HCT116 (cell line): Measurements from ENCODE around the gene PHC3. TPM values are rescaled to one million over a fixed set of nuclear protein-coding genes. Genes with fewer than 3 reads are reported as not detected.

Experiments used
- ATAC-seq: fragments of 200-7000 bp; cut with Tn5 transposase; 2 replicates; pipeline ENCODE4 v1.9.1; 2020; ENCODE audit warnings: mild to moderate bottlenecking, moderate library complexity
- BruUV-seq: library from RNA; stranded (reverse); fragments of 400-500 nt; replicated peaks from 2 replicates; lab custom pipeline; 2021; lab: Mats Ljungman, UMichigan
- CTCF ChIA-PET: fragments of 300-600 bp; sonication (Branson Sonifier 250); formaldehyde crosslinking; loops from one replicate; lab custom pipeline; 2021; ENCODE audit warnings: antibody characterized with exemption; lab: Charles Lee
- POLR2A ChIA-PET: fragments of 300-600, 350-600 bp; sonication (Branson Sonifier 250); formaldehyde crosslinking; loops from one replicate; lab custom pipeline; 2021; ENCODE audit warnings: antibody characterized with exemption; lab: Charles Lee
- RAD21 ChIA-PET, 2 experiments: fragments of 300-600 bp; sonication (Branson Sonifier 250); formaldehyde crosslinking; loops; one replicate each; lab custom pipeline; 2023; ENCODE audit warnings: low total read pairs in 2 of 2; ENCODE audit not compliant: uncharacterized antibody in 2 of 2, unreplicated experiment in 2 of 2, low non-redundant PET in 1 of 2; lab: Charles Lee
- DNase-seq: peaks from one replicate; pipeline ENCODE4 v3.0.0-alpha.2; 2010; ENCODE audit warnings: low read depth, low spot score
- H2AFZ ChIP-seq: fragments of 200-600 bp; shearing (Covaris generic), sonication (generic); 2 replicates; pipeline ENCODE4 v1.6.1; 2017; ENCODE audit warnings: low read depth, mixed run types, mixed read lengths, antibody characterized with exemption, low read length; ENCODE audit not compliant: poor library complexity, severe bottlenecking
- H3K27ac ChIP-seq: 2 replicates; pipeline ENCODE4 v1.5.1; 2012; ENCODE audit warnings: low read depth, low read length
- H3K27me3 ChIP-seq: fragments of 200-600 bp; sonication (generic); 2 replicates; pipeline ENCODE4 v1.6.1; 2016; ENCODE audit warnings: mixed run types, low read length, mixed read lengths; ENCODE audit not compliant: insufficient read depth
- H3K36me3 ChIP-seq, 2 experiments: fragments of 200-500 bp in 1 of 2; fragments of 200-600 bp in 1 of 2; sonication (Bioruptor generic) in 1 of 2; sonication (generic) in 1 of 2; 2 replicates each; pipeline versions ENCODE4 v1.5.1 to v1.6.1; 2014 to 2016; ENCODE audit warnings: low read length in 2 of 2, inconsistent platforms in 1 of 2, mixed read lengths in 1 of 2, mixed run types in 1 of 2; ENCODE audit not compliant: insufficient read depth in 2 of 2, control insufficient read depth in 1 of 2
- H3K4me1 ChIP-seq, 2 experiments: fragments of 200-600 bp in 1 of 2; sonication (generic) in 1 of 2; 2 replicates each; pipeline versions ENCODE4 v1.5.1 to v1.6.1; 2012 to 2017; ENCODE audit warnings: low read length in 2 of 2, inconsistent platforms in 1 of 2, mild to moderate bottlenecking in 1 of 2, mixed read lengths in 1 of 2, mixed run types in 1 of 2, moderate library complexity in 1 of 2; ENCODE audit not compliant: insufficient read depth in 2 of 2, control insufficient read depth in 1 of 2
- H3K4me2 ChIP-seq: fragments of 200-600 bp; sonication (generic); 2 replicates; pipeline ENCODE4 v1.6.1; 2017; ENCODE audit warnings: mixed run types, low read length, mixed read lengths
- H3K4me3 ChIP-seq, 2 experiments: fragments of 200-600 bp in 1 of 2; sonication (generic) in 1 of 2; replicated peaks in 1 of 2; 2 replicates each; pipeline ENCODE4 v1.5.1; 2011 to 2016; ENCODE audit warnings: low read length in 2 of 2, control low read depth in 1 of 2, low read depth in 1 of 2, mild to moderate bottlenecking in 1 of 2, mixed read lengths in 1 of 2, mixed run types in 1 of 2
- H3K79me2 ChIP-seq: fragments of 200-600 bp; sonication (generic); 2 replicates; pipeline ENCODE4 v1.6.1; 2017; ENCODE audit warnings: mild to moderate bottlenecking, mixed run types, low read length, moderate library complexity, mixed read lengths; ENCODE audit not compliant: insufficient read depth
- H3K9ac ChIP-seq: fragments of 200-600 bp; sonication (generic); 2 replicates; pipeline ENCODE4 v1.6.1; 2016; ENCODE audit warnings: low read length, mixed read lengths
- H3K9me2 ChIP-seq: fragments of 200-600 bp; sonication (generic), shearing (Covaris generic); 2 replicates; pipeline ENCODE4 v1.6.1; 2017; ENCODE audit warnings: mixed run types, mild to moderate bottlenecking, moderate library complexity; ENCODE audit not compliant: insufficient read depth
- H3K9me3 ChIP-seq, 2 experiments: fragments of 200-500 bp in 1 of 2; fragments of 200-600 bp in 1 of 2; sonication (Bioruptor generic) in 1 of 2; sonication (generic) in 1 of 2; 2 replicates each; pipeline ENCODE4 v1.6.1; 2014 to 2017; ENCODE audit warnings: low read length in 2 of 2, mixed read lengths in 2 of 2, inconsistent platforms in 1 of 2, low read depth in 1 of 2, mild to moderate bottlenecking in 1 of 2, mixed run types in 1 of 2, moderate library complexity in 1 of 2; ENCODE audit not compliant: control insufficient read depth in 1 of 2, insufficient read depth in 1 of 2
- H4K20me1 ChIP-seq: fragments of 200-600 bp; sonication (generic), shearing (Covaris generic); 2 replicates; pipeline ENCODE4 v1.6.1; 2017; ENCODE audit warnings: mixed run types, mild to moderate bottlenecking, moderate library complexity; ENCODE audit not compliant: insufficient read depth
- ATF3 ChIP-seq: IDR thresholded peaks from 2 replicates; pipeline ENCODE4 v1.6.1; 2012
- CBX3 ChIP-seq: IDR thresholded peaks from 2 replicates; pipeline ENCODE4 v1.6.1; 2012; ENCODE audit warnings: low read depth
- CEBPB ChIP-seq: IDR thresholded peaks from 2 replicates; pipeline ENCODE4 v1.6.1; 2012; ENCODE audit warnings: low read depth
- CTCF ChIP-seq, 3 experiments: fragments of 200-600 bp in 1 of 3; sonication (generic) in 1 of 3; IDR thresholded peaks in 2 of 3; conservative IDR thresholded peaks in 1 of 3; 2 replicates each; pipeline ENCODE4 v1.5.1; 2012 to 2017; ENCODE audit warnings: low read depth in 2 of 3, low read length in 2 of 3, antibody characterized with exemption in 1 of 3, borderline replicate concordance in 1 of 3, control low read depth in 1 of 3, mild to moderate bottlenecking in 1 of 3, mixed read lengths in 1 of 3, mixed run types in 1 of 3, moderate library complexity in 1 of 3; ENCODE audit not compliant: insufficient read depth in 1 of 3
- EGR1 ChIP-seq: IDR thresholded peaks from 2 replicates; pipeline ENCODE4 v1.6.1; 2012; ENCODE audit warnings: low read depth
- ELF1 ChIP-seq: IDR thresholded peaks from 2 replicates; pipeline ENCODE4 v1.6.1; 2012; ENCODE audit warnings: low read depth, borderline replicate concordance
- FOSL1 ChIP-seq: IDR thresholded peaks from 2 replicates; pipeline ENCODE4 v1.6.1; 2012; ENCODE audit warnings: low read depth
- JUND ChIP-seq: IDR thresholded peaks from 2 replicates; pipeline ENCODE4 v1.6.1; 2012
- POLR2A ChIP-seq: IDR thresholded peaks from 2 replicates; pipeline ENCODE4 v1.7.0; 2011; ENCODE audit warnings: borderline replicate concordance; ENCODE audit not compliant: insufficient read depth, insufficient read length; ENCODE audit errors: extremely low read depth
- POLR2AphosphoS5 ChIP-seq: IDR thresholded peaks from 2 replicates; pipeline ENCODE4 v1.6.1; 2011; ENCODE audit warnings: mild to moderate bottlenecking, low read depth, low read length, moderate library complexity
- RAD21 ChIP-seq: IDR thresholded peaks from 2 replicates; pipeline ENCODE4 v1.6.1; 2012; ENCODE audit warnings: low read depth, mild to moderate bottlenecking
- REST ChIP-seq: IDR thresholded peaks from 2 replicates; pipeline ENCODE4 v1.6.1; 2012; ENCODE audit warnings: low read depth
- SIN3A ChIP-seq: IDR thresholded peaks from 2 replicates; pipeline ENCODE4 v1.6.1; 2012; ENCODE audit warnings: low read depth
- SP1 ChIP-seq: IDR thresholded peaks from 2 replicates; pipeline ENCODE4 v1.6.1; 2012; ENCODE audit warnings: low read depth
- SRF ChIP-seq: IDR thresholded peaks from 2 replicates; pipeline ENCODE4 v1.6.1; 2012; ENCODE audit warnings: low read depth
- YY1 ChIP-seq: IDR thresholded peaks from 2 replicates; pipeline ENCODE4 v1.6.1; 2011; ENCODE audit warnings: low read length, low read depth, moderate library complexity, mild to moderate bottlenecking; ENCODE audit not compliant: insufficient replicate concordance; ENCODE audit errors: extremely low read depth
- ZNF274 ChIP-seq: fragments of 200-500 bp; sonication (Bioruptor generic); IDR thresholded peaks from 2 replicates; pipeline ENCODE4 v1.6.1; 2014; ENCODE audit warnings: mild to moderate bottlenecking, low read depth, low read length, inconsistent platforms
- intact Hi-C: fragments of 100-400 bp; cut with micrococcal nuclease; formaldehyde crosslinking; loops from 2 replicates; pipeline ENCODE4 v1.10.0; 2022
- total RNA-seq: library from RNA; stranded (reverse); gene quantifications from one replicate; pipeline ENCODE4 v1.2.1, GENCODE V29; 2021; ENCODE audit not compliant: unreplicated experiment

The PHC3 gene
- total RNA-seq, 1 experiment from 2014 or later, result 40.1 TPM

GRCh38 chr3:170079536-170080165 lies 101.9 kb downstream of the PHC3 start:
- intact Hi-C loops, result no loop called here
- no peaks in the 10 kb centered on the region for H3K27me3 ChIP-seq
- H3K9ac ChIP-seq, result no peak overlapping the region

More at GRCh38 chr3:170079536-170080165, 101.9 kb downstream of the PHC3 start:
- Histone ChIP-seq H3K9me3 (no peaks in the 10 kb centered on the region), H3K27ac (no peak overlapping the region), H2AFZ (no peak overlapping the region), H3K4me1 (no peaks in the 10 kb centered on the region), H3K9me2 (no peaks in the 10 kb centered on the region), H3K4me2 (no peak overlapping the region), H4K20me1 (no peaks in the 10 kb centered on the region), H3K79me2 (no peaks in the 10 kb centered on the region), H3K4me3 (no peak overlapping the region), H3K36me3 (no peaks in the 10 kb centered on the region)
- POLR2A ChIA-PET, result no interaction called here
- no TSS peak for BruUV-seq
- no peak for DNase-seq
- CTCF ChIA-PET, result interaction anchor here (0.6 to 2.2 kb wide), 7 partner anchors 10 to 334 kb away, joined by 3 to 9 read pairs (median 6); no protein-coding TSS in a partner anchor
- no peak for TF ChIP-seq CEBPB
- TF ChIP-seq RAD21, result no peak
- TF ChIP-seq SP1, result no peak
- no peak for TF ChIP-seq REST
- TF ChIP-seq CTCF (IDR thresholded peaks at IDR 0.05 in 2 of 3, conservative IDR thresholded peaks at IDR 0.05 in 1 of 3; ENCODE audit: borderline replicate concordance in 1 of 3, insufficient read depth in 1 of 3, low read depth in 2 of 3, low read length in 2 of 3), result no peak
- TF ChIP-seq CBX3, result no peak
- no peak for TF ChIP-seq JUND
- no peak for TF ChIP-seq FOSL1
- TF ChIP-seq SRF, result no peak
- TF ChIP-seq POLR2AphosphoS5, result no peak
- TF ChIP-seq EGR1, result no peak
- no peak for TF ChIP-seq ELF1
- no peak for TF ChIP-seq SIN3A
- TF ChIP-seq YY1, result no peak
- TF ChIP-seq POLR2A, result no peak
- TF ChIP-seq ZNF274, result no peak
- TF ChIP-seq ATF3, result no peak
- no peak for ATAC-seq
- RAD21 ChIA-PET, result no interaction called here
